Panc1 (cell line): ENCODE measurements around the gene CTAGE1.
"Not testable (repeated sequence)": the region's sequence is repeated elsewhere in the genome, so short reads cannot be mapped to it uniquely, and the experiment has no call there.

Experiments used
- CTCF ChIP-seq: fragments of 450-650 bp; IDR thresholded peaks from 2 replicates; pipeline ENCODE4 v1.5.1; 2017; ENCODE audit warnings: mild to moderate bottlenecking
- POLR2AphosphoS5 ChIP-seq: IDR thresholded peaks from 2 replicates; pipeline ENCODE4 v1.6.1; 2012; ENCODE audit warnings: mild to moderate bottlenecking, low read depth, low read length, moderate library complexity
- SIN3A ChIP-seq: IDR thresholded peaks from 2 replicates; pipeline ENCODE4 v1.6.1; 2012; ENCODE audit warnings: low read depth, mild to moderate bottlenecking, low read length, moderate library complexity, borderline replicate concordance; ENCODE audit not compliant: insufficient read depth

DNA sequence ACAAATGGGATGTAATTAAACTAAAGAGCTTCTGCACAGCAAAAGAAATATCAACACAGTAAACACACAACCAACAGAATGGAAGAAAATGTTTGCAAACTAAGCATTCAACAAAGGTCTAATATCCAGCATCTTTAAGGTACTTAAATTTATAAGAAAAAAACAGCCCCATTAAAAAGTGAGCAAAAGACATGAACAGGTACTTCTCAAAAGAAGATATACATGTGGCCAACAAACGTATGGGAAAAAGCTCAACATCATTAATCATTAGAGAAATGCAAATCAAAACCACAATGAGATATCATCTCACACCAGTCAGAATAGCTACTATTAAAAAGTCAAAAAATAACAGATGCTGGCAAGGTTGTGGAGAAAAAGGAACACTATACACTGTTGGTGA lies 32.6 kb upstream of the CTAGE1 start:
- not testable (repeated sequence) for TF ChIP-seq CTCF, SIN3A, POLR2AphosphoS5
